ENCODE results near the gene STARD10.
"Not testable (repeated sequence)": the region's sequence is repeated elsewhere in the genome, so short reads cannot be mapped to it uniquely, and the experiment has no call there.

The STARD10 gene

DNA sequence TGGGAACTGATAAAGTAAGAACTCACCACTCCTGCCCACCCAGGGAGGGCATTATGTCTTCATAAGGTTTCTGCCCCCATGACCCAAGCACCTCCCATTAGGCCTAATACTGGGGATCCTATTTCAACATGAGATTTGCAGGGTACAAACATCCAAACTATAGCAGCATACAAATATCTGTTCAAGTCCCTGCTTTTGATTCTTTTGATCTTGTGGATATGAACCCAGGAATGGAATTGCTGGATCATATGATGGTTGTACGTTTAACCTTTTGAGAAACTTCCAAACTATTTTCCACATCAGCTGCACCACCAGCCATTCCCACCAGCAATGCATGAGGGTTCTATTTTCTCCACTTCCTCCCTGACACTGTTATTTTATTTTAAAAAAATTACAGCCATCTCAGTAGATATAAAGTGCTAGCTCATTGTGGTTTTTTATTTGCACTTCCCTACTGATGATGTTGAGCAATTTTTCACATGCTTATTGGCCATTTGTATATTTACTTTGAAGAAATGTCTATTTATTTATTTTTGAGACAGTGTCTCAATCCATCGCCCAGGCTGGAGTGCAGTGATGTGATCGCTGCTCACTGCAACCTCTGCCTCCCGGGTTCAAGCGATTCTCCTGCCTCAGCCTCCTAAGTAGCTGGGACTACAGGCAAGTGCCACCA, 13.3 kb upstream of the STARD10 start:
- DNase-seq: no peak

DNA sequence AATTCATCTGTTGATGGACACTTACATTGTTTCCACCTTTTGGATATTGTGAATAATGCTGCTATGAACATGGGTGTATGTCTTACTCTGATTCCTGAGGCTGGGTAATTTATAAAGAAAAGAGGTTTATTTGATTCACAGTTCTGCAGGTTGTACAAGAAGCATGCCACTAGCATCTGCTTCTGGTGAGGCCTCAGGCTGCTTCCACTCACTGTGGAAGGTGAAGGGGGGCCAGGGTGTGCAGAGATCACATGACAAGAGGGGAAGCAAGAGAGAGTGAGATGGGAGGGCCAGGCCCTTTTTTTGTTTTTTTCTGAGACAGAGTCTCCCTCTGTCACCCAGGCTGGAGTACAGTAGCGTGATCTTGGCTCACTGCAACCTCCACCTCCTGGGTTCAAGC, 12.5 kb upstream of the STARD10 start:
- DNase-seq: not testable (repeated sequence)

DNA sequence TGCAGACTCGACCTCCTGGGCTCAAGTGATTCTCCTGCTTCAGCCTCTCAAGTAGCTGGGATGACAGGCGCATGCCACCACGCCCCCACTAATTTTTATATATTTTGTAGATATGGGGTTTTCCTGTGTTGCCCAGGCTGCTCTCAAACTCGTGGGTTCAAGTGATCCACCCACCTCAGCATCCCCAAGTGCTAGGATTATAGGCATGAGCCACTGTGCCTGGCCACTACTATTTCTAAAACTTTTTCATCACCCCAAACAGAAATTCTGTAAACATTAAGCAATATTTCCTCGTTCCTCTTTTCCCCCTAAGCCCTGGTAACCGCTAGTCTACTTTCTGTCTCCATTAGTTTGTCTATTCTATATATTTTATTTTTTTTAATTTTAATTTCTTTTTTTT, 11.4 kb upstream of the STARD10 start:
- DNase-seq: no peak

DNA sequence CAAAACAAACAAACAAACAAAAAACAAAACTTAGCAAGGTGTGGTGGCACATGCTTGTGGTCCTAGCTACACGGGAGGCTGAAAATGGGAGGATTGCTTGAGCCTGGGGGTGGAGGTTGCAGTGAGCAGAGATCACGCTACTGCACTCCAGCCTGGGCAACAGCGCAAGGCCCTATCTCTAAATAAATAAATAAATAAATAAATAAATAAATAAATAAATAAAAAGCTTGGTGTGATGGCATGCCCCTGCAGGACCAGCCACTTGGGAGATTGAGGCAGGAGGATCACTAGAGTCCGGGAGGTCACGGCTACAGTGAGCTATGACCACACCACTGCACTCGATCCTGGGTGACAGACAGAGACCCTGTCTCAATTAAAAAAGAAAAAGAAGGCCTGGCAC, 9.0 kb upstream of the STARD10 start:
- DNase-seq: no peak

DNA sequence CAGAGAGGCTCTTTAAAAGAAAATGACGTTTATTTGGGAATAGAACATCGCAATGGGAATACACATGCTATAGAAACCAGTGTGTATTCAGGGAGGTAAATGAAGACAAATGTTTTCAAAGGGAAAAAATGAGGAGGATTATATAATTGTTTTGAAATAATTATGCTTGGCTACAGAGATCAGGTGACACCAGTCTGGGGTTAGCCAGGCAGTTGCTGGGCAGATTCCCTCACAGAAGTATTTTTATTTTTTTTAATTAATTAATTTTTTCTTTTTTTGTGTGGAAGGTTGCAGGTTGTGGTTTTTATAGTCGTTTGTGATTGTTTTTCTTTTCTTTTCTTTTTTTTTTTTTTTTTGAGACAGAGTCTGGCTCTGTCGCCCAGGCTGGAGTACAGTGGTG, 5.6 kb upstream of the STARD10 start:
- no peak for DNase-seq

DNA sequence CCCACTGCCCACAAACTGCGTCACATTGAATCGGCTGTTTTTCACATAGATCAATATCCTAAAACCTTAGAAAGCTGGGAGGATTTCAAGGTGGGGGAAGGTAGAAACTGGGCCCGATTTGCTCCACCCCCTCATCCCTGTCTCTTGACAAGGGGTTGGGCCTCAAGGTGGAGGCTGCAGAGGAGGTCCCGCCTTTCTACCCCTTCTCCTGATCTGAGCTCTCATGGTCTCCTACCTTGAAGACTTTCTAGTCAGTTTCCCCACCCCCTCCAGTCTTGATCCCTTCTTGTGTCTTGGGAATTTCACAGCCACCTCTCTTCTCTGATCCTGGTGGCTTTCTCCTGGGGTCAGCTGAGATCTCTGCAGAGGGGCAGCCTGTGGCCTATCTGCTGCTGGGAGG, 4.5 kb upstream of the STARD10 start:
- no peak for DNase-seq

DNA sequence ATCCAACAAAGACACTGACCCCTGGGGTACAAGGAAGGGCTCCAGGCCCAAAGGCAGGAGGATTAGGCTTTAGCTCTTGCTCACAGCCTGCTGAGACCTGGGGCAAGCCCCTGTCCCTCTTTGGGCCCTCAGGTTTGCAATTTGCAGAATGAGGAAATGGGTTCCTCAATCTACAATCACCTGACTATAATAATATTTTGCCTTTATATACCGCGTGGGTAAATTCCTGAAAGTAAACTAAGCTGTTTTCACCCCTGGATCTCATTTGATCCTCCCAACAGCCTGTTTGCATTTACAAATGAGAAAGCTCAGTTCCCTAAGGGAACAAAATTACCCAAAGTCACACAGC, 797 bp downstream of the STARD10 start:
- DNase-seq: no peak

DNA sequence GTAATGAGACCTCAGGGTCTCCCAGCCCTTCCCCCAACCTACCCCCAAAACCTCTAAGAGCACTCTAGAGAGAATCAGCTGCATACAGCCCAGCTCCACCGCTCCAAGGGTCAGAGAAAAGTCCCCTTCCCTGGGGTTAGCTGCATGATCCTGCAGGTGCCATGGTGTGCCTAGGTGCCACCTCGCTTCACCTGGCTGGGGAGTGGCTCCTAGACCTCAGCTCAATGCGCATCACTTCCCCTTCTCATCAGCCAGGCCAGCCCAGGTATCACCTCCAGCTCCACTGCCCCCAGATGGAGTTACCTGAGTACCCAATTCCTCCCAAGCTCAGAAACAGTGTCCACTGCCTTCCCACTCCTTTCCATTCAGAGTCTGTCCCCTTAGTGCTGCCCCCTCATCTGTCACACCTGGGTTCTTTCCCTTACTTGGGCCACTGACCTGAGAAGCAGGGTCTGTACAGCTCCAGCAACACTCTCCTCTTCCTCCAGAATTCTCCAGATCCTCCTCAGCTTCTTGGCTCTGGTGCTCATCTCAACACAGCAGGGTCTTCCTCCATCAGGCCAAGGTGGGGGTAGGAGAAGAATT, 1.3 kb downstream of the STARD10 start:
- DNase-seq: no peak

DNA sequence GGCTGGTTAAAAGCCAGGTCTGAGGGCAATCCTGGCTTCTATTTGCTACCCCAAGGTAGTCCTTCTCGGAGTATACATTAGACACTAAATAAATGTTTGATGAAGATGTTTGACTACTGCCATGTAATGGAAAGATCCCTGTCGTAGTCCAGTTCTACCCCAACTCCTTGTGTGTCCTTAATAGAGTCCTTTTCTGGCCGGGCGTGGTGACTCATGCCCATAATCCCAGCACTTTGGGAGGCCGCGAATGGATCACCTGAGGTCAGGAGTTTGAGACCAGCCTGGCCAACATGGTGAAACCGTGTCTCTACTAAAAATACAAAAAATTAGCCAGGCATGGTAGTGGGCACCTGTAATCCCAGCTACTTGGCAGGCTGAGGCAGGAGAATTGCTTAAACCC, 2.6 kb downstream of the STARD10 start:
- DNase-seq: not testable (repeated sequence)

DNA sequence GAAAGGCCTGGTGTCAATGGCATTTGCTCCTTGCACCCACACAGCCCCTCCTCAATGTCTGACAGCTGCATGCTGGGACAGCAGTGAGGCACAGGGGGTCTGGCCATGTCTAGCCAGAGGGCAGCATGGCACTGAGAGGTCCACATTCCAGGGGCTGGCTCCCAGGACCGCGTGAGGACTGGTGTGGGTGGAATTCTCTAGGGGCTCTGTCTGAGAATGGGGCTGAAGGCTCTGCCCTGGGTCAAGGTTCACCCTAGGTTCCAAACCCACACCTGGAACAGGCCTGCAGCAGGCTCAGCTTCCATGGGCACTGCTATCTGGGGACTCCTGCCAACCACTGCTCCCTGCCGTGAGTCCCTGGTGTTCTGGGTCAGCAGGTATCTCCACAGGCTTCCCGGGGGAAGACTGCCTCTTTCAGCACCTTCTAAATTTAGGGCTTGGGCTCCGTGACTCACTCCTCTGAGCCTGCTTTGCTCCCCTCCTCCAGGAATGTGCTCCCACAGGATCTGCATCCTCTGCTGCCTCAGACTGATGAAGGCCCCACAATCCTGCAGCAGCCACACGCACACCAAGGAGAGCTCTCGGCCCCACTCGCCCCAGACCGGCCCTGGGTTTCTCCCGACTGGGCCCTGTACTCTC, 4.2 kb downstream of the STARD10 start:
- DNase-seq: no peak

DNA sequence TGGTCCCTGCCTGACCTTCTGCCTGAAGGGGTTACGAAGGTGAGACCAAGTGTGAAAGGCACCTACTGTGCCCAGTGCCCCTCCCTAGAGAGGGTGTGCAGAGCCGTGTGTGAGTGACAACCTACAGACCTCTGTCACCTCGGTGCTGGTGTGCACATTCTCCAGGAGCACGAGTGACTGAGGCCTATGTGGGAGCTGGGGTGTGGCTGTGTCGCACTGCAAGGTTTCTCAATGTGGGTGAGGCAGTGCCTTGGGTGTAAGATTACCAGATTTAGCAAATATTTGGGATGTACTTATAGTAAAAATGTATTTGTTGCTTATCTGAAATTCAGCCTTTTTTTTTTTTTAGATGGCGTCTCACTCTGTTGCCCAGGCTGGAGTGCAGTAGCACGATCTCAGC, 5.6 kb downstream of the STARD10 start:
- no peak for DNase-seq

DNA sequence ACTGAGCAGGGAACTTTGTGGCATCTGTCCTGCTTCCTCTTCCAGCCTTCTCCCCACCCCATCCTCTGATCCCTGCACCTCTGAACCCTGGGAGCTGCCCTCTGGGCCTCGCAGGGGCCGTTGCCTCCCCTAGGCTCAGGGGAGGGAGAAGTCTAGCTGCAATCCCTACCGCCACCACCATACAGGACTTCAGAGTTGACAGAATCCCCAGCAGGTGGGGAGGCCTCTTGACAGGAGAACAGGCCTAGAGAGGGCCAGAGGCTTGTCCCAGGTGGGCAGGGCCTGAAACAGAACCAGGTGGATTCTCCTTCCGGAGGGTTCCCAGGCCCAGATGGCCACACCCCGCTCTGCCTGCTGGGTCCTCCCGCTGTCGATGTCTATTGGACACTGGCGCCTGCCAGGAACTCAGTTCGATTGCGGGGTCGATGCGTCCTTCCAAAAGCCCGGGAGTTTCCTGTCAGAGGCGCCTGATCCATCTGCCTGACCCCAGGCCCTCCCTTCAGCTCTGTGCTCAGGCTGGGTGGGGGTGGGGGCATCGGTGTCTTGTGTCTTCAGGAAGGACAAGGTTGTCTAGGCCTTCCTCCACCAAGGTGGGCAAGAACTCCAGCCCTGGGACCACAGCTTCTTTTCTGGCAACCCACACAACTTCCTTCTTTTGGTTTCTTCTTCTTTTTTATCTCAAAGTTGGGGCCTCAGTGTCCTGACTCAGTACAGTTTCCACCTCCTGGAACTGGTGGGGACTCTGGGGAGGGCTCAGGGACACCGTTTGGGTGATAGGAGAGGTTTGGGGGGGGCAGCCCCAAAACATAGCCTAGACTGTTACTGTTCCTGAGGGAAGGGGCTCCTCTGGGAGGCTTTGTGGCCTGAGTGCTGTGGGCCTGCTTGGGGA, 6.4 kb downstream of the STARD10 start:
- DNase-seq: no peak

DNA sequence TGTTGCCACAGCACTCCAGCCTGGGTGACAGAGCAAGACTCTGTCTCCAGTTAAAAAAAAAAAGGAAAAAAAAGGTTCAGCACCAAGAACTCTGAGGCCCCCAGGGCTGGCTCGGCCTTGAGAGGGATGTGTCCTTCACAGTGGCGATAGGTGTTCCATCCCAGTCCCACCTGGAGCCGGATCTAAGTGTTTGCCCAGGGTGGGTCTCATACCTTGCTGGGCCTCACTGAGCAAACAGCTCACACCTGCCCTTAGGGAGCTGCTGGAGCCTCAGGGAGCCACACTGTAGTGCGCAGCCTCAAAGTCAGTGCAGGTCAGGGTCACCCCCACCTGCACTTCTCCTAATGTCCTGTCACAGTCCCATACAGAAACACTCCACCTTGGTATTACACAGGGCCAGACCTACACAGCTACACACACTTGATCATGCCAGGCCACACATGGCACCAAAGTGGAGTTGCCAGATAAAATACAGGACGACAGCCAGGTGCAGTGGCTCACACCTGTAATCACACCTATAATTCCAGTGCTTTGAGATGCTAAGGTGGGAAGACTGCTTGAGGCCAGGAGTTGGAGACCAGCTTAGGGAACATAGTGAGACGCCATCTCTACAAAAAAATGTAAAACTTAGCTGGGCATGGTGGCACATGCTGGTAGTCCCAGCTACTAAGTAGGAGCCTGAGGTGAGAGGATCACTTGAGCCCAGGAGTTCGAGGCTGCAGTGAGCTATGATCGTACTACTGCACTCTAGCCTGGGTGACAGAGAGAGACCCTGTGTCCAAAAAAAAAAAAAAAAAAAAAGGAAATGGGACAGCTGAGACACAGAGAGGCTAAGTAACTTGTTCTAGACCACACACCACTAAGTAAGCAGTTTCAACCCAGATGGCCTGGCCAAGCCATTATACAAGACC, 7.3 kb downstream of the STARD10 start:
- no peak for DNase-seq

DNA sequence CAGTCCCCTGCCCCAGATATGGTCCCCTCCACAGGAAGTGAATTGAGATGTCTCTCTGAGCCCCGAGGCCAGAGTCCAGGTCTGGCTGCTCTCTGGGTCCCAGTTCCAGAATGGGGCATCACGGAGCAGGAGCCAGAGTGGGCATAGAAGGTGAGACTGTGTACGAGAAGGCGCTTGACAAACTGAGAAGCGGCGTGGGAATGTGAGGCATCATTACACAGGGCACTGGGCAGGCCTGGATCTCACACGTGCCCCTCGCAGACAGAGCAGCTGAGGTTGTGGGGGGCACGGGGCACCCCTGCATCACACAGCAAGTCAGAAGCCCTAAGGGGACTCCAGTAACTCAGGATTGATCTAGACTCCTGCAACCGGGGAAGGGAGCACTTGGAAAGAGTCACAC, 9.2 kb downstream of the STARD10 start:
- no peak for DNase-seq

DNA sequence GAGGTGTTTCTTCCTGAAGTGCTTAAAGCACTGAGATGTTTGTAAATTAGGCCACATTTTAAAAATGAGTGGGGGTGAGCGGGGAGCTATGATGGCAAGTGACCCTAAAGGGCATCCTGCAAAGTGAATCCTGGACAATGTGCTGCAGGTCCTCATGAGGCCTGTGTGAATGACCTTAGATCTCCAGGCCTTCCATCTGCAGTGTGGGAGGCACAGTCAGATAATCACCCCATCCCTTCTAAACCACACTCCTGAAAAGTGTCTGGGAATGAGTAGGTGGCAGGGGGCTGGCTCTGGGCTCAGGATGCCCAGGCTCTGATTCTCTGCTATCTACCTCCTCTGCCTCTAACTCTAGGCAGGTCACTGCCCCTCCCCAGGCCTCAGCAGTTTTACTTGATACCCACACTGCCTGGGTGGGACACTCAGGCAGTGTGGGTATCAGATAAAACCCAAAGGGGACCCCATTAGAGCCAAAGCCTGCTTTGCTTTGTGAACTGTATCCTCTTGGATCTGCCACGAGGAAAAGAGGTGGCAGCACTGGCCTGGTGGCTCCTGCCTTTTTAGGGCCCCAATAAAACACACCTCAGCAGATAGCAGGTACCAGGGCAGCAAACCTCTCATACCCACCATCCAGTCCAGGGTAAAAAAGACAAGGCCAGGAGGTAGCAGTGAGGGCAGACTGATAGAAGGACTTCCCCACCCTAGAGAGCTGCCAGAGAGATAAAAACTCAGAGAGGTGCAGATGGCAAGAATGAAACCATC, 10.5 kb downstream of the STARD10 start:
- no peak for DNase-seq

DNA sequence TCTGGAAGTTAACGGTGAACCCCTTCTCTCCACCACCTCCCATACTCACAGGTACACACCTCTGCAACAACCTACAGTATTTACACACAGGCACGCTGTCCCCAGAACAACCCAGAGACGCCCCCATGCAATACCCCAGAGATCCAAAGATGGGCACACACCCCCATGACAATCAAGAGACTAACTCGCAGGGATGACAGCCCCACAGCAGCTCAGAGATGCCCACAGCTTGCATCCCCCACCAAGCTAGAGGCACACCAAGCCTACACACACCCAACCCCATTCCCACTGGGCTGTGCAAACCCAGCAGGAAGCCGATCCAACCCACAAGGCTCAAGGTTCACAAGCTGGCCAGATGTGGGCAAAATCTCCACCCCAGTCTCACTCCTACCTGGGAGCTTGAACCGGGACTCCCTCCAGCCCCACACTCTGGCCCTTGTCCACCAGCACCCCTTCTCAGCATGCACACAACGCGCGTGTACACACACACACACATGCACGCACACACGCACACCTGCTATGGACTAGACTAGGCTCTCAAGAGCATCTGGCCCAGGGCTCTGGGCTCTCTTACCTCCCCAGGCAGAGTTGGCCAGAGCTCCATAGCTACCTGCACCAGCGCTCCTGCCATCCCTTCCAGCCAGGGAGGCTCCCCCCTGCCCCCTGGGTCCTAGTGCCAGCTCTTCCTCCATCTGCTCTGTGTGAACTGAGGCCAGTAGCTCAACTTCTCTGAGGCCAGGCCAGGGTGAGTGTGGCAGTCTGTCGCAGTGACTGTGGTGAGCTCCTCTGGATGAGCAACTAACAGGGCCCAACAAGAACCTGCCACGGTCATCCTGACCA, 11.5 kb downstream of the STARD10 start:
- no peak for DNase-seq

DNA sequence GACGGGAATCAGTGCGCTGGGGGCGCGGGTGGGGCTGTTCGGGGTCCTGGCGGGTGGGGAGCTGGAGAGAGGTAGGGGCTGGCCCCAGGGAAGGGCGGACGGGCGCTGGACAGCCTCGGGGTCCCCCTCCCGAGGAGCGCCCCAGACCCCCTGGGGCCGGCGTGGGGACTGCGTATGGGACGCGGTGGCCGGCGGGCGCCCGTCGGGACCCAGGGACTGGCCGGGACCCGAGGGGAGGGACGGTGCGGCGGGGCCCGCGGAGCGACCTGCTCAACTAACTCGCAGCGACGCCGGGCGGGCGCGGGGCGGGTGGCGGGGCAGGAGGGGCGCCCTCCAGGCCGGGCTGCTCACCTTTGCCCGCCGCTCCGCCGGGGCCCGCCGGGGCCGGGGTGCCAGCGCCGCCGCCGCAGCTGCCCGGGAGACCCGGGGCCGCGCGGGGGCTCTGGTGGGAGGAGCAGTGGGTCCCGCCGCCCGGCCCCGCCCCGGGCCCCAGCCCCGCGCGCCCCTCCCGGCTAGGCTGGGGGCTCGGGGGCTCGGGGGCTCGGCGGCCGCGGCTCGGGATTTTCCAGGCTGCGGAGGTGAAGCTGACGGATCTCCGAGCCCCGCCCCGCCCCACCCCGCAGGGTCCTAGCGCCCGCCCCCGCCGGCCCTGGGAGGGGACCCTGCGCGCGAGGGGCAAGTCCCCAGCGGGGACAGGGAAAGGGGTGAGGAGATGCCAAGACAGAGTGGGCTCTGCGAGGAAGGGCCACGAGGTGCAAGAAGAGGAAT, 12.3 kb downstream of the STARD10 start:
- peak; percentile 26 for DNase-seq

DNA sequence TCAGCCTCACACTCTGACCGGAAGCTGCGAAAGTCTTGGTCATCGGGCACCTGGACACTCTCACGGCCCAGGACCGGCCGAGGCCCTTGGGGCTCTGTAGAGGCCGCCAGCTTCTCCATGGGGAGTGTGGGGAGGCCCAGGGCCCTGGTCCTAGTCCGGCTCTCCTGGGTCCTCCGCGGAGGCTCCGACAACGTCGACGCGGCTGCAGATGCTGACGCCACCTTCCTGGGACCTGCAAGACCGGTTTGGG, 12.9 kb downstream of the STARD10 start:
- DNase-seq: no peak

DNA sequence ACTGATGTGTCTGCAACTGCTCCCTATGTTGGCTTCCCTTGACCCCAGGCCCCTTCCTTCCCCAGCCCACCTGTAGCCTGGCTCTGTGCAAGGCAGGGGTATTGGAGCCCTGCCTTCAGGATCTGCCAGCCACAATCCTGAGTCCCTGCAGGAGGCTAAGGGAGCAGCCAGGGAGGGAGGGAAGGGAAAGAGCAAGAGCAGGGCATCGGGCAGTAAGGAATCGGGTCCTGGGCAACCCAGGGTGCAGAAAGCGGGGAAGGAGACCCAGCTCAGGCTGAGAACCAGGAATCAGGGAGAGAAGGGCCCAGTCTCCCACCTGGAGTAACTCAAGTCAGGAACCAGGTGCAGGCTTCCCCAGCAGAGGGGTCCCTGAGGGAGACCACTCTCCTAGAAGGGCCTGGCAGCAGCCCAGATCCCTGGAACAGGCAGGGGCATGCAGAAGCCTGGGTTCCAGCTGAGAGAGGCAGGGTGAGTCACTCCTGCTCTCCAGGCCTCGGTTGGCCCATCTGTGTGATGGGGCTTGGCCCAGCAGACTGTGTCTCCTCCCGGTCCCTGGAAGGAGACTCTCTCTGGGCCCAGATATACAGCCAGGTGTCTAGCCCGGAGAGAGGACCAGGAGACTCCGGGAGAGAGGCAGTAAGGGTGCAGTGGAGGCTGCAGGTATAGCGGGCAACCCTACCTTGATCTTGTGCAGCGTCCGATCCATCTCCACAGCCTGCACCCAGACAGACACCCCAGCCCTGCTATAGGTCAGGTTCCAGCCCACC, 13.4 kb downstream of the STARD10 start:
- no peak for DNase-seq

All from stimulated activated CD4-positive, alpha-beta T cell treated with anti-CD3 and anti-CD28 coated beads, Interleukin-2, amount 100 ng/mL, for 48 hours (primary cell).